Measurements from ENCODE around the gene IGF2.

IGF2 gene

DNA sequence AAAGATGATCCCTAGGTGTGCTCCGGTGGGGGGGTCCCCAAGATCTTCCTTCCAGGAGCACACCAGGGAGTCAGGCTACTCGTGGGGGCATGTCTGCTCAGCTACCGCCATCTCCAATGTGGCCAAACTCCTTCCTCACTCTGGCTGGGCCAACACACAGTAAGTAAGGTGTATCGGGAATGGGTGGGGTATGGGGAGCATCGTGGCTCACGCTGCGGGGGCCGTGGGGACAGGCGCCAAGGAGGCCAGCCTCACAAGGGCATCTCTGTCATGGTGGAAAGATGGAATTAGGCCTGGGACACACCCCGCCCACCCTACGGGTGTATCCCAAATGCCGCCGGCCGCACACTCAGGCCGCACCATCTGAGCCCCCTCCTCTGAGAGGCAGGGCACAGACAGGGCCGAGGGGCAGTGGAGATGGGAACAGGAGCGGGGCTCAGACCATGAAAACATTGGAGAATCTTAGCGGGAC is 8.3 kb downstream of the IGF2 start:
- in situ Hi-C loops (cut with MboI; ENCODE audit: low pct_unique_long_range_greater_than_20kb, low sequenced_read_pairs, unreplicated experiment), result no loop called here
- TF ChIP-seq, protein P1, sequence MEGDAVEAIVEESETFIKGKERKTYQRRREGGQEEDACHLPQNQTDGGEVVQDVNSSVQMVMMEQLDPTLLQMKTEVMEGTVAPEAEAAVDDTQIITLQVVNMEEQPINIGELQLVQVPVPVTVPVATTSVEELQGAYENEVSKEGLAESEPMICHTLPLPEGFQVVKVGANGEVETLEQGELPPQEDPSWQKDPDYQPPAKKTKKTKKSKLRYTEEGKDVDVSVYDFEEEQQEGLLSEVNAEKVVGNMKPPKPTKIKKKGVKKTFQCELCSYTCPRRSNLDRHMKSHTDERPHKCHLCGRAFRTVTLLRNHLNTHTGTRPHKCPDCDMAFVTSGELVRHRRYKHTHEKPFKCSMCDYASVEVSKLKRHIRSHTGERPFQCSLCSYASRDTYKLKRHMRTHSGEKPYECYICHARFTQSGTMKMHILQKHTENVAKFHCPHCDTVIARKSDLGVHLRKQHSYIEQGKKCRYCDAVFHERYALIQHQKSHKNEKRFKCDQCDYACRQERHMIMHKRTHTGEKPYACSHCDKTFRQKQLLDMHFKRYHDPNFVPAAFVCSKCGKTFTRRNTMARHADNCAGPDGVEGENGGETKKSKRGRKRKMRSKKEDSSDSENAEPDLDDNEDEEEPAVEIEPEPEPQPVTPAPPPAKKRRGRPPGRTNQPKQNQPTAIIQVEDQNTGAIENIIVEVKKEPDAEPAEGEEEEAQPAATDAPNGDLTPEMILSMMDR (IDR thresholded peaks at IDR 0.05; ENCODE audit: extremely low read depth, insufficient read depth, missing control alignments), result no peak
- no peak for DNase-seq (ENCODE audit: low spot score)

- TF ChIP-seq, protein P1 (IDR thresholded peaks at IDR 0.05; ENCODE audit: extremely low read depth, insufficient read depth, missing control alignments), result no peak
- DNase-seq (ENCODE audit: low spot score), result no peak
- in situ Hi-C loops (cut with MboI; ENCODE audit: low pct_unique_long_range_greater_than_20kb, low sequenced_read_pairs, unreplicated experiment), result no loop called here
Measured at GRCh38 chr11:2129699-2130366, 9.4 kb downstream of the IGF2 start.

DNA sequence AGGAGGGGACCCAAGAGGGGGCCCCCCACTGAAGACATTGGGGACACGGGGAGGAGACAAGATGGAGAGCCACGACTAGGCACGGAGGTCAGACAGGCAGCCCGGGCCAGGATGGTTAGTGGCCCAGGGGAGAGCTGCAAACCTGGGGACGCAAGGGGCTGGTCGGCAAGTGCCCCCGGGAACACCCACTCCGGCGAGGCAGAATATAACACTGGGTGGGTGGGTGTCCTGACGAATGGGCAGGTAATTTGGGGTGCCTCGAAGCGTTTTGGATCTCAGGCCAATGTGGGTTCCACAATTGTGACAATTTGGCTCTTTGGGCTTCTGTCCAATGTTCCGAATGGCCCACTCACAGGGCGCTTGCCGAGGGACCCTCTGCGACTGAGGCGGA is 9.9 kb downstream of the IGF2 start:
- DNase-seq (ENCODE audit: low spot score), result no peak
- TF ChIP-seq, protein P1 (IDR thresholded peaks at IDR 0.05; ENCODE audit: extremely low read depth, insufficient read depth, missing control alignments), result no peak
- in situ Hi-C loops (cut with MboI; ENCODE audit: low pct_unique_long_range_greater_than_20kb, low sequenced_read_pairs, unreplicated experiment), result no loop called here

GRCh38 chr11:2128511-2129307 is 10.5 kb downstream of the IGF2 start:
- in situ Hi-C loops (cut with MboI; ENCODE audit: low pct_unique_long_range_greater_than_20kb, low sequenced_read_pairs, unreplicated experiment), result no loop called here
- TF ChIP-seq, protein P1 (IDR thresholded peaks at IDR 0.05; ENCODE audit: extremely low read depth, insufficient read depth, missing control alignments), result no peak

GRCh38 chr11:2128130-2128510 is 11.1 kb downstream of the IGF2 start:
- in situ Hi-C loops (cut with MboI; ENCODE audit: low pct_unique_long_range_greater_than_20kb, low sequenced_read_pairs, unreplicated experiment), result no loop called here
- TF ChIP-seq, protein P1 (IDR thresholded peaks at IDR 0.05; ENCODE audit: extremely low read depth, insufficient read depth, missing control alignments), result no peak
- DNase-seq (ENCODE audit: low spot score), result no peak

More at GRCh38 chr11:2128511-2129307, 10.5 kb downstream of the IGF2 start:
- no peak for DNase-seq (ENCODE audit: low spot score)

- in situ Hi-C loops (cut with MboI; ENCODE audit: low pct_unique_long_range_greater_than_20kb, low sequenced_read_pairs, unreplicated experiment), result no loop called here
- TF ChIP-seq, protein P1 (IDR thresholded peaks at IDR 0.05; ENCODE audit: extremely low read depth, insufficient read depth, missing control alignments), result no peak
- DNase-seq (ENCODE audit: low spot score), result no peak
Measured at GRCh38 chr11:2127482-2128129, 11.6 kb downstream of the IGF2 start.

All from GM13977 (cell line).